PC-9 (cell line): ENCODE results near the gene OTUD7B. TPM values are rescaled to one million over a fixed set of nuclear protein-coding genes. Genes with fewer than 3 reads are reported as not detected.
A peak's percentile ranks its signal among the peaks of the same experiment; 100 is the strongest.

Source experiments
- BruUV-seq: library from RNA; stranded (reverse); fragments of 400-500 nt; replicated peaks from 2 replicates; lab custom pipeline; 2021; lab: Mats Ljungman, UMichigan
- CTCF ChIA-PET: fragments of 300-600 bp; sonication (Branson Sonifier 250); formaldehyde crosslinking; loops from one replicate; lab custom pipeline; 2022; ENCODE audit warnings: antibody characterized with exemption; lab: Charles Lee
- POLR2A ChIA-PET: fragments of 300-600 bp; sonication (Branson Sonifier 250); formaldehyde crosslinking; loops from one replicate; lab custom pipeline; 2022; ENCODE audit warnings: antibody characterized with exemption; ENCODE audit not compliant: unreplicated experiment; lab: Charles Lee
- DNase-seq, 2 experiments: peaks; one replicate each; pipeline versions ENCODE4 v3.0.0 to v3.0.0-alpha.2; 2015 to 2022; ENCODE audit warnings: mixed read lengths in 1 of 2
- H2AFZ ChIP-seq: fragments of 200-600 bp; sonication (generic); 2 replicates; pipeline ENCODE4 v1.8.1; 2017; ENCODE audit warnings: antibody characterized with exemption
- H3F3A ChIP-seq: fragments of 200-600 bp; sonication (generic); 2 replicates; pipeline ENCODE4 v1.8.1; 2017; ENCODE audit warnings: antibody characterized with exemption, mild to moderate bottlenecking, low read depth; ENCODE audit not compliant: insufficient read depth
- H3K27ac ChIP-seq: fragments of 200-600 bp; sonication (generic); 2 replicates; pipeline ENCODE4 v1.6.1; 2016; ENCODE audit warnings: mixed run types
- H3K27me3 ChIP-seq: fragments of 200-600 bp; sonication (generic); 2 replicates; pipeline ENCODE4 v1.6.1; 2016; ENCODE audit warnings: low read depth, mixed run types; ENCODE audit not compliant: insufficient read depth
- H3K36me3 ChIP-seq: fragments of 200-600 bp; sonication (generic); 2 replicates; pipeline ENCODE4 v1.6.1; 2016; ENCODE audit warnings: low read depth, mixed run types
- H3K4me1 ChIP-seq: fragments of 200-600 bp; sonication (generic); replicated peaks from 2 replicates; pipeline ENCODE4 v1.6.1; 2016; ENCODE audit warnings: mixed run types; ENCODE audit not compliant: insufficient read depth
- H3K4me2 ChIP-seq: fragments of 200-600 bp; sonication (generic); 2 replicates; pipeline ENCODE4 v1.6.1; 2017; ENCODE audit warnings: mixed run types
- H3K4me3 ChIP-seq: fragments of 200-600 bp; sonication (generic); 2 replicates; pipeline ENCODE4 v1.6.1; 2016; ENCODE audit warnings: mixed run types
- H3K79me2 ChIP-seq: fragments of 200-600 bp; sonication (generic); 2 replicates; pipeline ENCODE4 v1.6.1; 2017; ENCODE audit warnings: low read depth, mixed run types
- H3K9me2 ChIP-seq: fragments of 200-600 bp; sonication (generic); 2 replicates; pipeline ENCODE4 v1.8.1; 2017; ENCODE audit warnings: mild to moderate bottlenecking; ENCODE audit not compliant: insufficient read depth
- H3K9me3 ChIP-seq: fragments of 200-600 bp; sonication (generic); 2 replicates; pipeline ENCODE4 v1.8.1; 2016; ENCODE audit warnings: low read depth; ENCODE audit not compliant: insufficient read depth
- H4K20me1 ChIP-seq: fragments of 200-600 bp; sonication (generic); 2 replicates; pipeline ENCODE4 v1.8.1; 2017; ENCODE audit not compliant: insufficient read depth
- CTCF ChIP-seq: fragments of 200-600 bp; sonication (generic); conservative IDR thresholded peaks from 2 replicates; pipeline ENCODE4 v1.6.1; 2017; ENCODE audit warnings: mixed run types, antibody characterized with exemption, mild to moderate bottlenecking, moderate library complexity
- EZH2 ChIP-seq: fragments of 200-600 bp; sonication (generic); IDR thresholded peaks from 2 replicates; pipeline ENCODE4 v1.8.0; 2017; ENCODE audit warnings: antibody characterized with exemption, low read depth
- intact Hi-C: fragments of 100-400 bp; cut with micrococcal nuclease; formaldehyde crosslinking; loops from one replicate; pipeline ENCODE4 v1.10.0; 2022; ENCODE audit not compliant: unreplicated experiment
- total RNA-seq: library from RNA; stranded (reverse); gene quantifications from 2 replicates; pipeline ENCODE4 v1.2.3, GENCODE V29; 2021

Gene OTUD7B
- total RNA-seq, 1 experiment from 2014 or later: 30.2 TPM

- no peaks in the 10 kb centered on the region; the same call in 1 of the 2 replicates for H3K9me3 ChIP-seq
- H3K36me3 ChIP-seq: no peaks in the 10 kb centered on the region
- no peaks in the 10 kb centered on the region for H4K20me1 ChIP-seq
- intact Hi-C loops: no loop called here
- DNase-seq: no peak
- BruUV-seq: no TSS peak
- peaks cover 91% of the 10 kb centered on the region for H3K4me1 ChIP-seq
- H3K9me2 ChIP-seq: no peaks in the 10 kb centered on the region
- H3K4me2 ChIP-seq: no peak overlapping the region
- no peaks in the 10 kb centered on the region for H3K27me3 ChIP-seq
- no peak for TF ChIP-seq EZH2
- no peak for TF ChIP-seq CTCF
- peaks cover 57% of the 10 kb centered on the region for H3F3A ChIP-seq
- H2AFZ ChIP-seq: no peak overlapping the region
- ChIA-PET POLR2A (no interaction called here), CTCF (no interaction called here)
- no peaks in the 10 kb centered on the region for H3K79me2 ChIP-seq
- no peak overlapping the region for H3K4me3 ChIP-seq
- peak overlapping the region; percentile 95 for H3K27ac ChIP-seq
These were observed 7.6 kb upstream of the OTUD7B start for GRCh38 chr1:150018165-150018564.

- no peaks in the 10 kb centered on the region for H3K79me2 ChIP-seq
- peak overlapping the region; percentile 95 for H3K27ac ChIP-seq
- no peaks in the 10 kb centered on the region for H3K9me2 ChIP-seq
- H3K4me2 ChIP-seq: peak overlapping the region; percentile 68
- H3K27me3 ChIP-seq: no peaks in the 10 kb centered on the region
- no peaks in the 10 kb centered on the region; the same call in 1 of the 2 replicates for H3K9me3 ChIP-seq
- intact Hi-C loops: no loop called here
- no peak overlapping the region for H2AFZ ChIP-seq
- ChIA-PET POLR2A (interaction anchor here (0.6 to 0.7 kb wide), 3 partner anchors 40 to 131 kb away, joined by 3 to 6 read pairs (median 4); a partner anchor contains a TSS), CTCF (interaction anchor here (0.9 kb wide), 1 partner anchor 55 kb away, joined by 3 read pairs; no protein-coding TSS in a partner anchor)
- no peaks in the 10 kb centered on the region for H3K36me3 ChIP-seq
- no peak for TF ChIP-seq EZH2
- no peak for TF ChIP-seq CTCF
- H3F3A ChIP-seq: peaks cover 54% of the 10 kb centered on the region
- H4K20me1 ChIP-seq: no peaks in the 10 kb centered on the region
- H3K4me1 ChIP-seq: peaks cover 91% of the 10 kb centered on the region
- H3K4me3 ChIP-seq: no peak overlapping the region
- peak; percentile 70 to 98 for DNase-seq
- TSS peak; percentile 65 for BruUV-seq
These were observed 6.8 kb upstream of the OTUD7B start for GRCh38 chr1:150017206-150017750.

- peak; percentile 11 to 69 for DNase-seq
- no peaks in the 10 kb centered on the region for H3K27me3 ChIP-seq
- CTCF ChIA-PET: no interaction called here
- POLR2A ChIA-PET: no interaction called here
- peak overlapping the region; percentile 37; the same call in 1 of the 2 replicates for H3K4me3 ChIP-seq
- H3K79me2 ChIP-seq: no peaks in the 10 kb centered on the region
- TF ChIP-seq CTCF: no peak
- no peak for TF ChIP-seq EZH2
- no peaks in the 10 kb centered on the region; the same call in 1 of the 2 replicates for H3K9me3 ChIP-seq
- H4K20me1 ChIP-seq: no peaks in the 10 kb centered on the region
- H3K4me1 ChIP-seq: peaks cover 89% of the 10 kb centered on the region
- intact Hi-C loops: no loop called here
- H3K9me2 ChIP-seq: no peaks in the 10 kb centered on the region
- H3K4me2 ChIP-seq: peak overlapping the region; percentile 68
- peak overlapping the region; percentile 95 for H3K27ac ChIP-seq
- H3F3A ChIP-seq: peaks cover 50% of the 10 kb centered on the region
- H3K36me3 ChIP-seq: no peaks in the 10 kb centered on the region
- BruUV-seq: TSS peak; percentile 47
- peak overlapping the region; percentile 9; the same call in 1 of the 2 replicates for H2AFZ ChIP-seq
These were observed 5.2 kb upstream of the OTUD7B start for GRCh38 chr1:150015651-150016131.
